HepG2 (cell line): ENCODE data around the gene PAIP2. TPM values are rescaled to one million over a fixed set of nuclear protein-coding genes. Genes with fewer than 3 reads are reported as not detected.

Source experiments
- CBX2 ChIP-seq, 2 experiments: fragments of 200-600 bp in 1 of 2; sonication (generic); formaldehyde crosslinking in 1 of 2; IDR thresholded peaks; 2 replicates each; pipeline versions ENCODE4 v1.7.0 to v1.8.1; 2018 to 2022; ENCODE audit warnings: low read depth in 2 of 2, low read length in 1 of 2, mild to moderate bottlenecking in 1 of 2, missing genetic modification reagents in 1 of 2
- CREB1 ChIP-seq, 2 experiments: fragments of 450-650 bp in 1 of 2; IDR thresholded peaks; 2 replicates each; pipeline ENCODE4 v1.6.1; 2016 to 2017; ENCODE audit warnings: control low read depth in 1 of 2, mild to moderate bottlenecking in 1 of 2, missing compliant biosample characterization in 1 of 2, missing genetic modification characterization in 1 of 2
- GRHL1 ChIP-seq: sonication (generic); formaldehyde crosslinking; conservative IDR thresholded peaks from 2 replicates; pipeline ENCODE4 v1.8.0; 2022; ENCODE audit warnings: missing genetic modification reagents
- HNF4G ChIP-seq, 2 experiments: sonication (generic) in 1 of 2; formaldehyde crosslinking in 1 of 2; IDR thresholded peaks; 2 replicates each; pipeline versions ENCODE4 v1.4.0 to v1.6.1; 2011 to 2020; ENCODE audit warnings: borderline replicate concordance in 2 of 2, low read depth in 2 of 2, mild to moderate bottlenecking in 2 of 2, low read length in 1 of 2, missing genetic modification reagents in 1 of 2, moderate library complexity in 1 of 2
- HNRNPH1 ChIP-seq: fragments of 200-400 bp; formaldehyde crosslinking; optimal IDR thresholded peaks from 2 replicates; pipeline ENCODE3; 2017; ENCODE audit warnings: mild to moderate bottlenecking, low read depth, low read length
- KDM2A ChIP-seq: sonication (generic); formaldehyde crosslinking; IDR thresholded peaks from 2 replicates; pipeline ENCODE4 v1.4.0; 2020; ENCODE audit warnings: low read depth, missing genetic modification reagents, borderline replicate concordance
- PLRG1 ChIP-seq: fragments of 450-650 bp; conservative IDR thresholded peaks from 2 replicates; pipeline ENCODE4 v1.6.1; 2016
- PRDM10 ChIP-seq: sonication (generic); formaldehyde crosslinking; IDR thresholded peaks from 2 replicates; pipeline ENCODE4 v1.4.0; 2020; ENCODE audit warnings: low read depth, missing genetic modification reagents
- RXRA ChIP-seq: sonication (generic); formaldehyde crosslinking; IDR thresholded peaks from 2 replicates; pipeline ENCODE4 v1.5.1; 2020; ENCODE audit warnings: missing genetic modification reagents
- TBX2 ChIP-seq: sonication (generic); formaldehyde crosslinking; IDR thresholded peaks from 2 replicates; pipeline ENCODE4 v1.5.0; 2020; ENCODE audit warnings: missing genetic modification reagents, mild to moderate bottlenecking, borderline replicate concordance
- TMF1 ChIP-seq: sonication (generic); formaldehyde crosslinking; IDR thresholded peaks from 2 replicates; pipeline ENCODE4 v1.8.1; 2022; ENCODE audit warnings: low read depth, missing genetic modification reagents
- U2AF2 ChIP-seq: fragments of 200-400 bp; formaldehyde crosslinking; IDR thresholded peaks from 2 replicates; pipeline ENCODE4 v1.6.1; 2017; ENCODE audit warnings: low read depth, mild to moderate bottlenecking, low read length
- ZFP90 ChIP-seq: sonication (generic); formaldehyde crosslinking; IDR thresholded peaks from 2 replicates; pipeline ENCODE4 v1.8.0; 2022; ENCODE audit warnings: missing genetic modification reagents, mild to moderate bottlenecking, inconsistent platforms, borderline replicate concordance
- ZNF235 ChIP-seq: sonication (generic); formaldehyde crosslinking; IDR thresholded peaks from 2 replicates; pipeline ENCODE4 v1.8.1; 2023; ENCODE audit warnings: mild to moderate bottlenecking, missing genetic modification reagents, borderline replicate concordance
- ZNF598 ChIP-seq: sonication (generic); formaldehyde crosslinking; IDR thresholded peaks from 2 replicates; pipeline ENCODE4 v1.5.1; 2020; ENCODE audit warnings: mild to moderate bottlenecking, missing genetic modification reagents, borderline replicate concordance
- ZNF674 ChIP-seq: sonication (generic); formaldehyde crosslinking; IDR thresholded peaks from 2 replicates; pipeline ENCODE4 v1.5.0; 2020; ENCODE audit warnings: low read depth, mild to moderate bottlenecking, missing genetic modification reagents
- ZSCAN12 ChIP-seq: sonication (generic); formaldehyde crosslinking; IDR thresholded peaks from 2 replicates; pipeline ENCODE4 v1.9.0; 2021; ENCODE audit warnings: mild to moderate bottlenecking, missing genetic modification reagents
- ZUFSP ChIP-seq: sonication (generic); formaldehyde crosslinking; IDR thresholded peaks from 2 replicates; pipeline ENCODE4 v1.9.0; 2021; ENCODE audit warnings: missing genetic modification reagents, mild to moderate bottlenecking, borderline replicate concordance
- polyA plus RNA-seq, 8 experiments: library from polyadenylated mRNA; depleted of rRNA in 3 of 8; stranded (reverse) in 7 of 8; unstranded in 1 of 8; fragments of >200 nt; fragmentation: Illumina TruSeq in 4 of 8; extraction: Trizol in 4 of 8; gene quantifications; 2 replicates each; pipeline versions ENCODE4 v1.2.1 to v1.2.3, GENCODE V29; 2011 to 2016; ENCODE audit warnings: low read depth in 4 of 8, missing spikeins in 1 of 8, mixed read lengths in 1 of 8; ENCODE audit not compliant: insufficient read depth in 1 of 8
- total RNA-seq, 5 experiments: library from RNA; depleted of rRNA; stranded (reverse); fragments of >200 nt; fragmentation: Illumina TruSeq; extraction: Trizol; gene quantifications; 2 replicates each; pipeline ENCODE4 v1.2.3, GENCODE V29; 2016; ENCODE audit warnings: low read depth in 1 of 5
- TF ChIP-seq, protein P1 (sequence below): sonication (generic); formaldehyde crosslinking; IDR thresholded peaks from 2 replicates; pipeline ENCODE4 v1.4.0; 2020; ENCODE audit warnings: mild to moderate bottlenecking, missing genetic modification reagents

Gene PAIP2
- total and polyA plus RNA-seq, 2 of the 13 experiments (the other 11 are each of a cell fraction or from before 2014, with no cell fraction given): 61.5 to 76.3 TPM

DNA sequence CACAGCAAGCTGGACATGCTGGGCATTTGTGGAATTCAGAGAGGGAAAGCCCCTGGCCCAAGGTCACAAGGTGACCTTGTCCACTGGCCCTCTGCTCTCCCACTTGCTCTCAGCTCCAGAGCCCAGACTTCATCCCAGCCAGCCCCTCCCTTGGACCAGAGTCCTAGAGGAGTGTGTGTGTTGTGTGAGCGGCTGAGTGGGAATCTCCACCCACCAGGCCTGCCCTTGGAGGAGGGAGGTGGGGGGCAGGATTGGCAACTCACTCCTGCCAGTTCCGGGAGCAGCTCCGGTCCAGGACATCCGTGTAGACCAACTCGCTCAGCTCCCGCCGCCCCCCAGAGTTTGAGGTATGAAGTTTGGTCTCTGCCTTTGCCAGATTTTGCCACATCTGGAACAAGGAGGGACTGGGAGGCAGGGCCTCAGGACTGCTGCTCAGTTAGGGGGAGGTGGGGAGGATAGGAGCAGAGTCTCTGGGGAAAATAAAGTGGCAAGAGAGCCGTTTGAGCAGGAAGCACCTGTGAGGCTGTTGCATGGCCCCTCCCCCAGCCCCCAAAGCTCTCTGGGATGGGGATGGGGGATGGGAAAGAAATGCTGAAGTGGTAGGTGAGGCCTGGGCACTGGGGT, 46.7 kb downstream of the PAIP2 start (continued):
- no peak for TF ChIP-seq ZUFSP
- TF ChIP-seq ZSCAN12: no peak
- no peak for TF ChIP-seq PLRG1
- TF ChIP-seq HNRNPH1: no peak
- TF ChIP-seq, protein P1, sequence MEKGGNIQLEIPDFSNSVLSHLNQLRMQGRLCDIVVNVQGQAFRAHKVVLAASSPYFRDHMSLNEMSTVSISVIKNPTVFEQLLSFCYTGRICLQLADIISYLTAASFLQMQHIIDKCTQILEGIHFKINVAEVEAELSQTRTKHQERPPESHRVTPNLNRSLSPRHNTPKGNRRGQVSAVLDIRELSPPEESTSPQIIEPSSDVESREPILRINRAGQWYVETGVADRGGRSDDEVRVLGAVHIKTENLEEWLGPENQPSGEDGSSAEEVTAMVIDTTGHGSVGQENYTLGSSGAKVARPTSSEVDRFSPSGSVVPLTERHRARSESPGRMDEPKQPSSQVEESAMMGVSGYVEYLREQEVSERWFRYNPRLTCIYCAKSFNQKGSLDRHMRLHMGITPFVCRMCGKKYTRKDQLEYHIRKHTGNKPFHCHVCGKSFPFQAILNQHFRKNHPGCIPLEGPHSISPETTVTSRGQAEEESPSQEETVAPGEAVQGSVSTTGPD: peak; percentile 96
- peak; percentile 51; the same call in 1 of the 2 replicates for TF ChIP-seq TBX2 (CRISPR knock-in tag)
- no peak for TF ChIP-seq GRHL1 (CRISPR knock-in tag)
- no peak for TF ChIP-seq CBX2 (IDR thresholded peaks at IDR 0.05; ENCODE audit: low read depth, low read length)
- TF ChIP-seq CBX2 (CRISPR knock-in tag; IDR thresholded peaks at IDR 0.05; ENCODE audit: low read depth): no peak
- no peak for TF ChIP-seq PRDM10 (CRISPR knock-in tag)
- TF ChIP-seq TMF1 (CRISPR knock-in tag): no peak
- no peak for TF ChIP-seq ZNF235
- TF ChIP-seq ZFP90 (CRISPR knock-in tag): no peak; the same call in 1 of the 2 replicates
- peak; percentile 48; the same call in 1 of the 2 replicates for TF ChIP-seq HNF4G (IDR thresholded peaks at IDR 0.05; ENCODE audit: borderline replicate concordance, low read depth, low read length)
- peak; percentile 76; the same call in 1 of the 2 replicates for TF ChIP-seq HNF4G (CRISPR knock-in tag; IDR thresholded peaks at IDR 0.05; ENCODE audit: borderline replicate concordance, low read depth)
- no peak for TF ChIP-seq U2AF2
- no peak for TF ChIP-seq ZNF674 (CRISPR knock-in tag)
- TF ChIP-seq RXRA (CRISPR knock-in tag): 0 out of 2 replicates have a peak, but pooled peaks have one; percentile 14
- TF ChIP-seq CREB1 (IDR thresholded peaks at IDR 0.05): no peak
- TF ChIP-seq CREB1 (CRISPR knock-in tag; IDR thresholded peaks at IDR 0.05): no peak
- TF ChIP-seq KDM2A (CRISPR knock-in tag): peak; percentile 56; the same call in 1 of the 2 replicates
- TF ChIP-seq ZNF598 (CRISPR knock-in tag): no peak
